ENCODE measurements around the gene DCAF8L2. TPM values are rescaled to one million over a fixed set of nuclear protein-coding genes. Genes with fewer than 3 reads are reported as not detected.
"Not testable (repeated sequence)": the region's sequence is repeated elsewhere in the genome, so short reads cannot be mapped to it uniquely, and the experiment has no call there.

DCAF8L2 gene
- total RNA-seq, 2 donors from 2014 or later, result not detected

- no peak overlapping the region for H3K4me3 ChIP-seq
- TF ChIP-seq CTCF (IDR thresholded peaks at IDR 0.05) (no peak), POLR2A (IDR thresholded peaks at IDR 0.05) (no peak)
- intact Hi-C loops (cut with DNase I), result no loop called here
- H3K27me3 ChIP-seq, result no peaks in the 10 kb centered on the region
- no peaks in the 10 kb centered on the region for H3K9me3 ChIP-seq
- DNase-seq, result no peak
- H3K27ac ChIP-seq, result no peak overlapping the region
- ATAC-seq, result no peak
- H3K4me1 ChIP-seq, result no peaks in the 10 kb centered on the region
- 83 to 88% methylated on average over 10 of the region's 10 CpGs for WGBS, 2 donors
- no peaks in the 10 kb centered on the region for H3K36me3 ChIP-seq (replicated peaks in 1 of 2; ENCODE audit: insufficient read depth in 1 of 2, low read depth in 2 of 2)
Measured at GRCh38 chrX:27746516-27746915, 156.4 kb downstream of the DCAF8L2 start.

- WGBS, 2 donors, result 55 to 68% methylated on average over 2 of the region's 2 CpGs
- H3K9me3 ChIP-seq; ATAC-seq; H3K4me1 ChIP-seq; H3K4me3 ChIP-seq; H3K27me3 ChIP-seq; DNase-seq; H3K36me3 ChIP-seq (replicated peaks in 1 of 2; ENCODE audit: insufficient read depth in 1 of 2, low read depth in 2 of 2); intact Hi-C loops (cut with DNase I); H3K27ac ChIP-seq: not testable (repeated sequence)
Measured at GRCh38 chrX:27750298-27750697, 160.2 kb downstream of the DCAF8L2 start.

GRCh38 chrX:27751976-27752375 lies 161.8 kb downstream of the DCAF8L2 start:
- 0 to 46% methylated on average over 1 to 2 of the region's 2 CpGs for WGBS, 2 donors
- Histone ChIP-seq H3K36me3 (replicated peaks in 1 of 2; ENCODE audit: insufficient read depth in 1 of 2, low read depth in 2 of 2) (no peaks in the 10 kb centered on the region), H3K4me3 (no peak overlapping the region), H3K9me3 (no peaks in the 10 kb centered on the region), H3K4me1 (no peaks in the 10 kb centered on the region), H3K27ac (no peak overlapping the region), H3K27me3 (no peaks in the 10 kb centered on the region)
- intact Hi-C loops (cut with DNase I), result no loop called here
- no peak for DNase-seq
- TF ChIP-seq CTCF (IDR thresholded peaks at IDR 0.05) (no peak), POLR2A (IDR thresholded peaks at IDR 0.05) (no peak)
- ATAC-seq, result no peak

GRCh38 chrX:27765718-27766117 lies 175.6 kb downstream of the DCAF8L2 start:
- Histone ChIP-seq H3K27ac (no peak overlapping the region), H3K4me1 (no peaks in the 10 kb centered on the region), H3K9me3 (no peaks in the 10 kb centered on the region), H3K4me3 (no peak overlapping the region), H3K36me3 (replicated peaks in 1 of 2; ENCODE audit: insufficient read depth in 1 of 2, low read depth in 2 of 2) (no peaks in the 10 kb centered on the region), H3K27me3 (no peaks in the 10 kb centered on the region)
- no peak for TF ChIP-seq CTCF (IDR thresholded peaks at IDR 0.05)
- TF ChIP-seq POLR2A (IDR thresholded peaks at IDR 0.05), result no peak
- intact Hi-C loops (cut with DNase I), result no loop called here
- no peak for DNase-seq
- 52 to 71% methylated on average over 11 of the region's 12 CpGs for WGBS, 2 donors
- no peak for ATAC-seq

GRCh38 chrX:27767387-27767786 lies 177.2 kb downstream of the DCAF8L2 start:
- DNase-seq (no peak), ATAC-seq (no peak)
- H3K9me3 ChIP-seq, result no peaks in the 10 kb centered on the region
- H3K4me1 ChIP-seq, result no peaks in the 10 kb centered on the region
- no peak overlapping the region for H3K4me3 ChIP-seq
- H3K36me3 ChIP-seq (replicated peaks in 1 of 2; ENCODE audit: insufficient read depth in 1 of 2, low read depth in 2 of 2), result no peaks in the 10 kb centered on the region
- no peaks in the 10 kb centered on the region for H3K27me3 ChIP-seq
- TF ChIP-seq POLR2A (IDR thresholded peaks at IDR 0.05), result no peak
- TF ChIP-seq CTCF (IDR thresholded peaks at IDR 0.05), result no peak
- intact Hi-C loops (cut with DNase I), result no loop called here
- H3K27ac ChIP-seq, result no peak overlapping the region
